Vein endothelial cell (primary cell): ENCODE measurements around the gene RAB7A. TPM values are rescaled to one million over a fixed set of nuclear protein-coding genes. Genes with fewer than 3 reads are reported as not detected.

Experiments
- small RNA-seq: library from RNA; depleted of rRNA; stranded (forward); fragments of <200 nt; gene quantifications from one replicate; pipeline ENCODE3, GENCODE V24; 2012
- total RNA-seq: library from RNA; depleted of rRNA; stranded (reverse); fragments of >200 nt; gene quantifications from 2 replicates; pipeline ENCODE4 v1.2.3, GENCODE V29; 2012

The RAB7A gene
- 89.5 and 91.0 TPM in 2 replicates for total RNA-seq

DNA sequence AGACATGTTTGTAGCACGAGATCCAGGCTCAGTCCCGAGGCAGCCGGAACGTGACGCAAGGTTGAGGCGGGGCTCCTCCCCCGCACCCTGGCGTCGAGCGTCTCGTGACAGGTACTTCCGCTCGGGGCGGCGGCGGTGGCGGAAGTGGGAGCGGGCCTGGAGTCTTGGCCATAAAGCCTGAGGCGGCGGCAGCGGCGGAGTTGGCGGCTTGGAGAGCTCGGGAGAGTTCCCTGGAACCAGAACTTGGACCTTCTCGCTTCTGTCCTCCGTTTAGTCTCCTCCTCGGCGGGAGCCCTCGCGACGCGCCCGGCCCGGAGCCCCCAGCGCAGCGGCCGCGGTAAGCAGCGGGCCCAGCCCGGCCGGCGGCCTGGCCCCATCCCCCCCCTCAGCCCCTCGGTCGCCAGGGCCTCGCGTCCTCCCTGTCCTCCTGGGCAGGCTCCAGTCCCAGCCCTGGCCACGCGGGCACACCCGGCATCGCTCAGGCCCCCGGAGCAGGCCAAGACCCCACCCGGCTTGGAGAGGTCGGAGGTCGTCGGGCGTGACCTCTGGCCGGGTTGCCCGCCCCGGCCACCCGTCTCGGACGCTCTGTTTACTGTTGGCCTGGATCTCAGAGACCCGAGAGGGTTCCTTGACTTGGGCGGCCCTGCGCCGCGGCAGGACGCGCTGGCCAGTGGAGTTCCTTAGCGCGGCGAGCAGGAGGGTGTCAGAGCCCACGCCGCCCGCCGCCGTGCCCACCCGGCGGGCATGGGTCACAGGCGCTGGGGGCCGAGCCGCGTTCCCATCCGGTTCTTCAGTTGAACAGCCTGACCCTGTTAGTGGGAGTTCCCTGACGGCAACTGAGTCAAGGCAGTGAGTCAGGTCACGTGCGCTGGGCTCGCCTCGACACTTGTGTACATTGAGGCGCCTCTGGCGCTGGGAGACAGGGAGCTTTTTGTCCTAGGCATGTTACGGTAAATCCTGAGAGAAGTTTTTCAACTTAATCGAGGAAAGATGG is at the start of gene RAB7A:
Gene RAB7A (plus strand): TSS at position 161 of the 994 bp plus-strand sequence. CDS start 69,185 bp downstream, outside the sequence.

Small RNA genes within 50 kb of the gene (small RNA-seq; reads per million reads assigned to genes)
- gene RF00399: not detected

Other genes starting within 250 kb of the RAB7A start
- gene GATA2, start 233.0 kb upstream of the RAB7A start, total RNA-seq: 30.1 and 51.0 TPM in 2 replicates
- 415 and 485 TPM in 2 replicates for gene RPN1, start 75.4 kb upstream of the RAB7A start, total RNA-seq
- gene ACAD9, start 153.4 kb downstream of the RAB7A start, total RNA-seq: 36.9 and 41.6 TPM in 2 replicates